Body of pancreas (tissue), 4 donors: Measurements from ENCODE around the gene CPLX1.

Experiments
- POLR2A ChIP-seq, 3 donors: fragments of 450-650 bp; IDR thresholded peaks; one replicate each; pipeline ENCODE4 v1.6.1; 2016; ENCODE audit warnings: antibody characterized with exemption in 3 of 3, mild to moderate bottlenecking in 2 of 3
- TF ChIP-seq, protein P1 (sequence below), 7 experiments: fragments of 450-650 bp in 4 of 7; fragments of 200-600 bp in 3 of 7; sonication (generic) in 3 of 7; IDR thresholded peaks; one replicate each; pipeline ENCODE4 v1.5.1; 2016 to 2019; ENCODE audit warnings: antibody characterized with exemption in 7 of 7

DNA sequence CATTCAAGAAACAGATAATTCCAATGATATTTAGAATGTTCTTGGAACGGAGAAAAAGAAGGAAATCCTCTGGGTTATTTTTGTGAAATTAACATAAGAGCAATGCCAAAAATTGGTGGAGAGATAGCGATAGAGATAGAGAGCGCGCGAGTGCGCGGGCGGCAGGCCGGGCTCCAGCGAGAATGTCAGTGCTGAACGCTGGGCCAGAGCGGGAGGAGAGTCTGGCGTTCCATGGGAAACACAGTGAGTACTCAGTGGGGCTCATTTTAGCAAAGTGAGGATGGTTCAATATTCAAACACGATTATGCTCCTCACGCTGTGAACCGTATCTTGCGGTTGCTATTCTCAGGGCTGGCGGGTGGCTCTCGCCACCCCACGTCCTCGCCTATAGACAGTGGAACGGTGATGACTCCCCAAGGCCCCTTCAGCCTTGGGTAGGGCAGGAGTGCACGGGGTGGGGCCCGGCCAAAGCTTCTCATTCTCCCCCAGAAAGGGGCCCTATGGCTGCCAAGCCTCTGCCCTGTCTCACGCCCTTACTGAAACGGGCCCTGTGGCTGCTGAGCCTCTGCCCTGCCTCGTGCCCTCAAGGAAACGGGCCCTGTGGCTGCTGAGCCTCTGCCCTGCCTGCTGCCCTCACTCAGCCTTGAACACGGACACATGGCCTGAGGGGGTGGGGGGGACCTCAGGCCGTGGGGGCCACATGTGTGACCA lies 16.9 kb downstream of the CPLX1 start:
- TF ChIP-seq, protein P1, sequence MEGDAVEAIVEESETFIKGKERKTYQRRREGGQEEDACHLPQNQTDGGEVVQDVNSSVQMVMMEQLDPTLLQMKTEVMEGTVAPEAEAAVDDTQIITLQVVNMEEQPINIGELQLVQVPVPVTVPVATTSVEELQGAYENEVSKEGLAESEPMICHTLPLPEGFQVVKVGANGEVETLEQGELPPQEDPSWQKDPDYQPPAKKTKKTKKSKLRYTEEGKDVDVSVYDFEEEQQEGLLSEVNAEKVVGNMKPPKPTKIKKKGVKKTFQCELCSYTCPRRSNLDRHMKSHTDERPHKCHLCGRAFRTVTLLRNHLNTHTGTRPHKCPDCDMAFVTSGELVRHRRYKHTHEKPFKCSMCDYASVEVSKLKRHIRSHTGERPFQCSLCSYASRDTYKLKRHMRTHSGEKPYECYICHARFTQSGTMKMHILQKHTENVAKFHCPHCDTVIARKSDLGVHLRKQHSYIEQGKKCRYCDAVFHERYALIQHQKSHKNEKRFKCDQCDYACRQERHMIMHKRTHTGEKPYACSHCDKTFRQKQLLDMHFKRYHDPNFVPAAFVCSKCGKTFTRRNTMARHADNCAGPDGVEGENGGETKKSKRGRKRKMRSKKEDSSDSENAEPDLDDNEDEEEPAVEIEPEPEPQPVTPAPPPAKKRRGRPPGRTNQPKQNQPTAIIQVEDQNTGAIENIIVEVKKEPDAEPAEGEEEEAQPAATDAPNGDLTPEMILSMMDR (IDR thresholded peaks at IDR 0.05) = no peak
- no peak for TF ChIP-seq POLR2A (IDR thresholded peaks at IDR 0.05)
